IMR-90 (cell line): Measurements from ENCODE around the gene POLR1E.

Experiments
- BHLHE40 ChIP-seq: fragments of 150-350 bp; IDR thresholded peaks from 2 replicates; pipeline ENCODE4 v1.6.1; 2016; ENCODE audit warnings: mild to moderate bottlenecking, low read depth, low read length
- CEBPB ChIP-seq: IDR thresholded peaks from 2 replicates; pipeline ENCODE4 v1.6.1; 2012; ENCODE audit warnings: low read depth, low read length, improper control_type of control experiment
- FOS ChIP-seq: fragments of 150-350 bp; IDR thresholded peaks from 2 replicates; pipeline ENCODE4 v1.6.1; 2016; ENCODE audit warnings: low read depth, low read length
- MAZ ChIP-seq: IDR thresholded peaks from 2 replicates; pipeline ENCODE4 v1.6.1; 2012; ENCODE audit warnings: low read depth, mild to moderate bottlenecking, low read length, improper control_type of control experiment, moderate library complexity, borderline replicate concordance
- POLR2A ChIP-seq: IDR thresholded peaks from 2 replicates; pipeline ENCODE4 v1.6.1; 2012; ENCODE audit warnings: mild to moderate bottlenecking, low read depth, low read length
- SMC3 ChIP-seq: fragments of 150-350 bp; IDR thresholded peaks from 2 replicates; pipeline ENCODE4 v1.6.1; 2016; ENCODE audit warnings: low read depth, mild to moderate bottlenecking, antibody characterized with exemption, low read length, moderate library complexity
- TF ChIP-seq, protein P1 (sequence below): conservative IDR thresholded peaks from 2 replicates; pipeline ENCODE4 v1.5.1; 2012; ENCODE audit warnings: mild to moderate bottlenecking, low read depth, low read length, improper control_type of control experiment
- TF ChIP-seq, protein P2 (sequence below): fragments of 150-350 bp; IDR thresholded peaks from 2 replicates; pipeline ENCODE4 v1.6.1; 2016; ENCODE audit warnings: low read depth, mild to moderate bottlenecking, low read length, moderate library complexity, borderline replicate concordance

DNA sequence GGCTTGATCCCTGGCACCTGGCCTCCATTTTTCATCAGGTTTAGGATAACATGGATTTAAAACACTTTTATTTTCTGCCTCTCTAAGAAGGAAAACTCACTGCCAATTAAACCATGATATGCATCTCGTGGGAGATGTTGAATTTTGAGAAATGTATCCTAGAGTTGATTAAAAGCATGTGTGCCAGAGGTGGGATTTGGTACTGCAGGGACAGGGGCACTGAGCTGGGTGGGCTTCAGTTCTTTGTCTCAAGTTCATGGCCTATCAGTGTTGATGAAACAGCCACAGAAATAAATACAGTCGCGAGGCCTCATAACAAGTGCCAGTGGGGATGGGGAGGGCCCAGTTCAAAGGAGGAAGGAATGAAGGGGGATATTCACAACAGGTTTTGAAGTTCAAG, 34.9 kb downstream of the POLR1E start:
- TF ChIP-seq, protein P1, sequence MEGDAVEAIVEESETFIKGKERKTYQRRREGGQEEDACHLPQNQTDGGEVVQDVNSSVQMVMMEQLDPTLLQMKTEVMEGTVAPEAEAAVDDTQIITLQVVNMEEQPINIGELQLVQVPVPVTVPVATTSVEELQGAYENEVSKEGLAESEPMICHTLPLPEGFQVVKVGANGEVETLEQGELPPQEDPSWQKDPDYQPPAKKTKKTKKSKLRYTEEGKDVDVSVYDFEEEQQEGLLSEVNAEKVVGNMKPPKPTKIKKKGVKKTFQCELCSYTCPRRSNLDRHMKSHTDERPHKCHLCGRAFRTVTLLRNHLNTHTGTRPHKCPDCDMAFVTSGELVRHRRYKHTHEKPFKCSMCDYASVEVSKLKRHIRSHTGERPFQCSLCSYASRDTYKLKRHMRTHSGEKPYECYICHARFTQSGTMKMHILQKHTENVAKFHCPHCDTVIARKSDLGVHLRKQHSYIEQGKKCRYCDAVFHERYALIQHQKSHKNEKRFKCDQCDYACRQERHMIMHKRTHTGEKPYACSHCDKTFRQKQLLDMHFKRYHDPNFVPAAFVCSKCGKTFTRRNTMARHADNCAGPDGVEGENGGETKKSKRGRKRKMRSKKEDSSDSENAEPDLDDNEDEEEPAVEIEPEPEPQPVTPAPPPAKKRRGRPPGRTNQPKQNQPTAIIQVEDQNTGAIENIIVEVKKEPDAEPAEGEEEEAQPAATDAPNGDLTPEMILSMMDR: no peak
- TF ChIP-seq FOS (no peak), CEBPB (no peak), POLR2A (no peak), SMC3 (no peak), BHLHE40 (no peak), MAZ (no peak)
- TF ChIP-seq, protein P2, sequence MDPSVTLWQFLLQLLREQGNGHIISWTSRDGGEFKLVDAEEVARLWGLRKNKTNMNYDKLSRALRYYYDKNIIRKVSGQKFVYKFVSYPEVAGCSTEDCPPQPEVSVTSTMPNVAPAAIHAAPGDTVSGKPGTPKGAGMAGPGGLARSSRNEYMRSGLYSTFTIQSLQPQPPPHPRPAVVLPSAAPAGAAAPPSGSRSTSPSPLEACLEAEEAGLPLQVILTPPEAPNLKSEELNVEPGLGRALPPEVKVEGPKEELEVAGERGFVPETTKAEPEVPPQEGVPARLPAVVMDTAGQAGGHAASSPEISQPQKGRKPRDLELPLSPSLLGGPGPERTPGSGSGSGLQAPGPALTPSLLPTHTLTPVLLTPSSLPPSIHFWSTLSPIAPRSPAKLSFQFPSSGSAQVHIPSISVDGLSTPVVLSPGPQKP: no peak
